NCI-H2171 treated with DMSO at 0.1 percent for 48 hours (cell line): Measurements from ENCODE around the gene AKT2.
A peak's percentile ranks its signal among the peaks of the same experiment; 100 is the strongest.
"Not testable (repeated sequence)": the region's sequence is repeated elsewhere in the genome, so short reads cannot be mapped to it uniquely, and the experiment has no call there.

Experiments used
- DNase-seq: peaks from one replicate; lab custom pipeline; 2025; lab: John Stamatoyannopoulos, UW

The AKT2 gene

GRCh38 chr19:40219029-40219428 is 66.1 kb downstream of the AKT2 start:
- DNase-seq: not testable (repeated sequence)

- DNase-seq: peak; percentile 15
These were observed 66.9 kb downstream of the AKT2 start, which contains the start of gene TTC9B for GRCh38 chr19:40217934-40218890. TTC9B (minus strand) TSS chr19:40218384; CDS start chr19:40218381, 3 bp downstream.

GRCh38 chr19:40217027-40217810 is 67.9 kb downstream of the AKT2 start:
- peak; percentile 83 for DNase-seq

DNA sequence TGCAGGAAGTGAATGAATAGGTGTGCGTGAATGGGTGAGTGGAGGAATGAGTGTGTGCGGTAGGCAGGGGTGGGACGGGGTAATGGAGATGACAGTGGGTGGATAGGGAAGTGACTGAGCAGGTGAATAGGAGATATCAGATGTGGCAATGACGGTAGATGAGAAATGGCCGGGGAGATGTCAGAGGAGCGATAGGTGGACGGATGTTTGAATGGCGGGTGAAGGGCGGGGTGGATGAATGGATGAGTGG is 68.4 kb downstream of the AKT2 start:
- DNase-seq: no peak

GRCh38 chr19:40216013-40216776 is 69.0 kb downstream of the AKT2 start:
- peak; percentile 38 for DNase-seq

- no peak for DNase-seq
These were observed 70.2 kb downstream of the AKT2 start for GRCh38 chr19:40214936-40215335.

DNA sequence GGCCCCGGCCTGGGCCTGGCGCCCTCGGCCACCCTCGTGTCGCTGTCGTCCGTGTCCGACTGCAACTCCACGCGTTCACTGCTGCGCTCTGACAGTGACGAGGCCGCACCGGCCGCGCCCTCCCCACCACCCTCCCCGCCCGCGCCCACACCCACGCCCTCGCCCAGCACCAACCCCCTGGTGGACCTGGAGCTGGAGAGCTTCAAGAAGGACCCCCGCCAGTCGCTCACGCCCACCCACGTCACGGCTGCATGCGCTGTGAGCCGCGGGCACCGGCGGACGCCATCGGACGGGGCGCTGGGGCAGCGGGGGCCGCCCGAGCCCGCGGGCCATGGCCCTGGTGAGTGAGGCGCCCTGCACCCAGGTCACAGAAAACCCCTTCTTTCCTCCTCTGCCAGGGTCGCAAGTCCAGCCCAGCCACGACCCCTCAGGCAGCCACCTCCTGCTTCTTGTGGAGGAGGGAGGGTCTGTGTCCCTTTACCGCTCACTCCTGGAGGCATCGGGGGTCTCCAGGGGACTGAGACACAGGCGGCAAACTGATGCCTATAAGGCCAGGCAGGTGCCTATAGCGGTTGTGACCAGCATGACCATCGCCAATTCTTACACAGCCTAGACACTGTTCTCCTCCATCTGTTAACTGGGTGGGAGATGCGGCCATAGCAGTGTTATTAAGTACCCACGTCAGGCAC is 71.1 kb downstream of the AKT2 start:
- no peak for DNase-seq

DNA sequence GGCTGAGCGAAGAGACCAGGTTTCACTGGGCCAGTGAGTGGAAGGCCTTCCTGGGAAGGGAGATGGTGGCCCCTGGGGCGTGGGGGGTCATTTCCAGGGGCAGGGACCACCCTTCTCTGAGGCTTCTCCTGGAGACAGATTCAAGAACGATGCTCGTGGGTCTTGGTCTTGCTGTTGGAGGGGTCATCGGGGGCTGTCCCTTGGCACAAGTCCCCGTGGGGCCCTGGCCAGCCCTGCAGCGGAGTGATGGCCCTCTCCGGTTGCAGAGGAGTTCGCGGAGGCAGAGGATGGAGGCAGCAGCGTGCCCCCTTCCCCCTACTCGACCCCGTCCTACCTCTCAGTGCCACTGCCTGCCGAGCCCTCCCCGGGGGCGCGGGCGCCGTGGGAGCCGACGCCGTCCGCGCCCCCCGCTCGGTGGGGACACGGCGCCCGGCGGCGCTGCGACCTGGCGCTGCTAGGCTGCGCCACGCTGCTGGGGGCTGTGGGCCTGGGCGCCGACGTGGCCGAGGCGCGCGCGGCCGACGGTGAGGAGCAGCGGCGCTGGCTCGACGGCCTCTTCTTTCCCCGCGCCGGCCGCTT is 71.8 kb downstream of the AKT2 start:
- DNase-seq: no peak

DNA sequence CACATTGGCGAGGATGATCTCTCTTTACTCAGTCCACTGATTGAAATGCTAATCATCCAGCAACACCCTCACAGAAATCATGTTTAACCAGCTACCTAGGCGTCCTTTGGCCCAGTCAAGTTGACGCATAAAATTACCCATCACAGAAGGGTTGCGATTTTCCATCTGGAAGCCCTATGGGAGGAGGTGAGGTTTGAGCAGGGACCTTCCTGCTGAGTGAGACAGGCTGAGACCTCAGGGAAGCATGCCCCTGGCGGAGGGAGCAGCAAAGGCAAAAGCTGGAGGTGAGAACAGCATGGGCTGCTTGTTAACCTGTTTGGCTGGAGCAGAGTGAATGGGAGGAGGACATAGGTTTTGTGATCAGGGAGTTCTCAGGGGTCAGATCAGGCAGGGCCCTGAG is 74.3 kb downstream of the AKT2 start:
- no peak for DNase-seq

GRCh38 chr19:40208602-40209001 is 76.5 kb downstream of the AKT2 start:
- DNase-seq: no peak

DNA sequence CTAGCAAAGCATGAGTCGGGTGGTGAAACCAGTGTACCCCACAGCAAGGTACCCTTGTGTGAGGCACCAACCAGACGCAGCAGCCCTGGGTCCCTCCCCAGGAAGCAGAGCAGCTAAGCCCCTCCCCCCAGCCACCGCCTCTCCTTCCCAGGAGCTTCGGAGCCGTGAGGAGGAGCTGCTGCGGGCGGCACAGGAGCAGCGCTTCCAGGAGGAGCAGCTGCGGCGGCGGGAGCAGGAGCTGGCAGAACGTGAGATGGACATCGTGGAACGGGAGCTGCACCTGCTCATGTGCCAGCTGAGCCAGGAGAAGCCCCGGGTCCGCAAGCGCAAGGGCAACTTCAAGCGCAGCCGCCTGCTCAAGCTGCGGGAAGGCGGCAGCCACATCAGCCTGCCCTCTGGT is 79.4 kb downstream of the AKT2 start:
- DNase-seq: no peak

DNA sequence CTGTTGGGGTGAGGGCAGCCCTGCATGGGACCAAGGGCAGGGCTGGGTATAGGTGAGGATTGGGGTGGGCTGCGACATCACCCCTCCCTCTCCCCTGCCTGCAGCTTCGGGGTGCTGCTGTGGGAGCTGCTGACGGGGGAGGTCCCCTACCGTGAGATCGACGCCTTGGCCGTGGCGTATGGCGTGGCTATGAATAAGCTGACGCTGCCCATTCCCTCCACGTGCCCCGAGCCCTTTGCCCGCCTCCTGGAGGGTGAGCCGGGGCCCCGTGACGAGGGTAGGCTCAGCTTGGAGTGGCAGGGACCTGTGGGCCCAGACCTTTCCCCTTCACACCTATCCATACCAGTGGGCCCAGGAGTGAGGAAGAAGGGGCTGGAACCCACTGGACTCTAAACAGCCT is 80.8 kb downstream of the AKT2 start:
- DNase-seq: no peak

DNA sequence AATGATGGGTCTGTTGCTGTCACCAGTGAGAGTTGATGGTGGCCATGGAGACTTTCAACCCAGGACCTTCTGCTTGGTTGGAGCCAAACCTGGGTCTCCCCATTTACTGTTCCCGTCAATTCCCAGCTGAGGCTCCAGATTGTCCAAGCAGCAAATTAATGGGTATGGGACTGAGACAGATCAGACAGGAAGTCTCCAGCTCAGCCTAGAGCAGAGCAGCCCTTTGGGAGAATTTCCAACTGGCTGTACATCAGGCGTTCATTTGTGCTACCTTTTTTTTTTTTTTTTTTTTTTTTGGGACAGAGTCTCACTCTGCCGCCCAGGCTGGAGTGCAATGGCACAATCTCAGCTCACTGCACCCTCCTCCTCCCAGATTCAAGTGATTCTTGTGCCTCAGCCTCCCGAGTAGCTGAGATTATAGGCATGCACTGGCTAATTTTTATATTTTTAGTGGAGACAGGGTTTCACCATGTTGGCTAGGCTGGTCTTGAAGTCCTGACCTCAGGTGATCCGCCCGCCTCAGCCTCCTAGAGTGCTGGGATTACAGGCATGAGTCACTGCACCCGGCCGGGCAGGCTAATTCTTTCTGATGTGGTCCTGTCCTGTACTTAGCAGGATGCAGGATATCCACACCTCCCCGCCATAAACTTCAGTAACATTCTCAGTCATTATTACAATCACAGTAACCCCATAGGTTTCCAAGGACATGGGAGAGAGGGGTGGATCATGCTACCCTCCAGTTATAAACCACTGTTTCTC is 84.6 kb downstream of the AKT2 start:
- no peak for DNase-seq

DNA sequence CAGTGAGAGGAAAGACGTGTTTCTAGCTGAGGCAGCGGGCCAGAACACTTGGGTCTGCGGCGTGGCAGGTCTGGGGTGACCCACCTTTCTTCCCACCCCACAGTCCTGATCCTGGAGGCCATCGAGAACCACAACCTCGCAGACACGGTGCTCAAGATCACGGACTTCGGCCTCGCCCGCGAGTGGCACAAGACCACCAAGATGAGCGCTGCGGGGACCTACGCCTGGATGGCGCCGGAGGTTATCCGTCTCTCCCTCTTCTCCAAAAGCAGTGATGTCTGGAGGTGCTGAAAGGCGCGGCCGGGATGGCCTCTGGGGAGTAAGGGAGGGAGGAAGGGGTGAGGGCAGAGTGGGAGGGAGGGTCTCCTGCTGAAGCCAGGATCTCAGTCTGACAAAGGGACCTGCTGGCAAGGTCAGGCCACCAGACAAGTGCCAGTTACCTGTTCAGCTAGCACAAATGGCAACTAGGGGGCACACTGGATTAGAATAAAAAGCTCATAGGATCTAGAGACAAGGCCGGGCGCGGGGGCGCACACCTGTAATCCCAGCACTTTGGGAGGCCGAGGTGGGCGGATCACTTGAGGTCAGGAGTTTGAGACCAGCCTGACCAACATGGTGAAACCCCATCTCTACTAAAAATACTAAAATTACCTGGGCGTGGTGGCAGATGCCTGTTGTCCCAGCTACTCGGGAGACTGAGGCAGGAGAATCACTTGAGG is 86.7 kb downstream of the AKT2 start:
- no peak for DNase-seq

DNA sequence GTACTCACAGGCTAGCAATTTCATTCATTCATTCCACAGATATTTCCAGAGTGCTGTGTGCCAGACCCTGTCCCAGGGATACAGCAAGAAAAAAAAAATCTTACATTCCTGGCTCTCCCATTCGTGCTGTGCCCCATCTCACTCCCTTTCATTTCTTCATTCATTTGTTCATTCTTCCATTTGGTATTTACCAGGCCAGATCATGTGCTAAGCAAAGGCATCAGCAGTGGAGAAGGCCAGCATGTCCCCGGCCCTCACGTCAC is 91.6 kb downstream of the AKT2 start:
- no peak for DNase-seq

DNA sequence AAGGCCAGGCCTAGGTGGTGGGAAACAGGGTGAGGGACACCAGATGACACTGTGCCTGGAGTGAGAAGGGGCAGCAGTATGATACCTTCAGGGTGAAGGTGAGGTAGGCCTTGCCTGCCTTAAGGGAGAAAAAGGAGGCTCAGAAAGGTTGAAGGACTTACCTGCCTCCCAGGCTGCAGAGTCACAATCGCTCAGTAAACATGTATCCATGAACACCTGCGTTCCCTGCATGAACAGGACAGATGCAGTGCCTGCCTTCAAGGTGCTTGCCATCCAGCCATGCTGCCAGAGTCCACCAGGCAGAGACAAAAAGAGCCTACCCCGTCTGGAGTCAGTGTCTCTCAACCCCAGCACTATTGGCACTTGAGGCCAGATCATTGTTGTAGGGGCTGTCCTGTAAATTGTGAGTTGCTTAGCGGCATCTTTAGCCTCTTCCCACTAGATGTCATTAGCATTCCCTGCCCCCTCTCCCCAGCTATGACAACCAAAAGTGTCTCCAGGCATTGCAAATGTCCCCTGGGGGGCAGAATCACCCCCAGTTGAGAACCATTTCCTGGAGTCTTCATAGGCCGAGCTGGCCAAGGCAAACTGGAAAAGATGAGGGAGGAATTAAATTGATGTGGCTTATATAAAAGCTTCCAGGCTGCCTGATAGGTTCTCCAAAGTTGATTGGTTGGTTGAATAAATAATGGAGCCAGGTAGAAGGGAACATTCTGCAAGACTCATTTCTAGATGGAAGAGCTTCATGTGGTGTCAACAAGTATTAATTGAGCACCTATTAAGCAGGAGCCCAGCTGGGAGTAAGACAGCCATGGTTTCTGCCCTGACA is 92.2 kb downstream of the AKT2 start:
- no peak for DNase-seq

DNA sequence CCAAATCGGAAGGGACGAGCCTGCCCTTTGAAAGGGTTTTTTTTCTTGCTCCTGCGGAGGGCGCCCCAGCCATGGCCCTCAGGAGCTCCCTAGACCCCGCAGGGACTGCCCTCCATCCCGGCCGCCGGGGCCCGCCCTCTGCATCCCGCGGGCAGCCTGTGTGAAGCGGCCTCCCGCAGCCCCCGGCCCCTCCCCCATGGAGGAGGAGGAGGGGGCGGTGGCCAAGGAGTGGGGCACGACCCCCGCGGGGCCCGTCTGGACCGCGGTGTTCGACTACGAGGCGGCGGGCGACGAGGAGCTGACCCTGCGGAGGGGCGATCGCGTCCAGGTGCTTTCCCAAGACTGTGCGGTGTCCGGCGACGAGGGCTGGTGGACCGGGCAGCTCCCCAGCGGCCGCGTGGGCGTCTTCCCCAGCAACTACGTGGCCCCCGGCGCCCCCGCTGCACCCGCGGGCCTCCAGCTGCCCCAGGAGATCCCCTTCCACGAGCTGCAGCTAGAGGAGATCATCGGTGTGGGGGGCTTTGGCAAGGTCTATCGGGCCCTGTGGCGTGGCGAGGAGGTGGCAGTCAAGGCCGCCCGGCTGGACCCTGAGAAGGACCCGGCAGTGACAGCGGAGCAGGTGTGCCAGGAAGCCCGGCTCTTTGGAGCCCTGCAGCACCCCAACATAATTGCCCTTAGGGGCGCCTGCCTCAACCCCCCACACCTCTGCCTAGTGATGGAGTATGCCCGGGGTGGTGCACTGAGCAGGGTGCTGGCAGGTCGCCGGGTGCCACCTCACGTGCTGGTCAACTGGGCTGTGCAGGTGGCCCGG is 93.1 kb downstream of the AKT2 start:
- DNase-seq: peak; percentile 4
